ENCODE measurements around the gene KRT3.

Gene KRT3

GRCh38 chr12:52832985-52833905 lies 37.3 kb upstream of the KRT3 start:
- no peak for DNase-seq (ENCODE audit: low read depth, low spot score)
- in situ Hi-C loops (cut with HindIII; ENCODE audit: low sequenced_read_pairs), result no loop called here
- no peak overlapping the region for H3K4me3 ChIP-seq (ENCODE audit: low read depth, low read length)

DNA sequence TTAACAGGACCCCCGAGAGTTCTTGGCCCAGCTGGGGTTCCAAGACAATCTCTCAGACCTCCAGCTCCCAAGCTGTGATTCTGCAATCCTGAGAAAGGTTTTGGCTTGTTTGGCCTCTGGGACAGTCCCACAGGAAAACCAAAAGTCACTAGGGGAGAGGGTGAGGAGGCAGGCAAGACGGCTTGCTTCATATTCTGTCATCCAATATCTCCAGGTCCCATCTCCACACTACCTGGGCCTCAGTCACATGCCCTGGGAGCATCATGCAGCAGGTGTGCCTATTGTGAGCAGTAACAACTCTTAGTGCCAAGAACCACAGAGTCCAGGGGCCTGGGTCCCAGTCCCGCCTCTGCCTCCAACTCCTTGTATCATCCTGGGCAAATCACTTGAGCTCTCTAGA lies 36.5 kb upstream of the KRT3 start:
- in situ Hi-C loops (cut with HindIII; ENCODE audit: low sequenced_read_pairs), result no loop called here
- TF ChIP-seq, protein P1, sequence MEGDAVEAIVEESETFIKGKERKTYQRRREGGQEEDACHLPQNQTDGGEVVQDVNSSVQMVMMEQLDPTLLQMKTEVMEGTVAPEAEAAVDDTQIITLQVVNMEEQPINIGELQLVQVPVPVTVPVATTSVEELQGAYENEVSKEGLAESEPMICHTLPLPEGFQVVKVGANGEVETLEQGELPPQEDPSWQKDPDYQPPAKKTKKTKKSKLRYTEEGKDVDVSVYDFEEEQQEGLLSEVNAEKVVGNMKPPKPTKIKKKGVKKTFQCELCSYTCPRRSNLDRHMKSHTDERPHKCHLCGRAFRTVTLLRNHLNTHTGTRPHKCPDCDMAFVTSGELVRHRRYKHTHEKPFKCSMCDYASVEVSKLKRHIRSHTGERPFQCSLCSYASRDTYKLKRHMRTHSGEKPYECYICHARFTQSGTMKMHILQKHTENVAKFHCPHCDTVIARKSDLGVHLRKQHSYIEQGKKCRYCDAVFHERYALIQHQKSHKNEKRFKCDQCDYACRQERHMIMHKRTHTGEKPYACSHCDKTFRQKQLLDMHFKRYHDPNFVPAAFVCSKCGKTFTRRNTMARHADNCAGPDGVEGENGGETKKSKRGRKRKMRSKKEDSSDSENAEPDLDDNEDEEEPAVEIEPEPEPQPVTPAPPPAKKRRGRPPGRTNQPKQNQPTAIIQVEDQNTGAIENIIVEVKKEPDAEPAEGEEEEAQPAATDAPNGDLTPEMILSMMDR (IDR thresholded peaks at IDR 0.05; ENCODE audit: low read depth, low read length), result no peak
- DNase-seq (ENCODE audit: low read depth, low spot score), result no peak
- H3K4me3 ChIP-seq (ENCODE audit: low read depth, low read length), result no peak overlapping the region

More at GRCh38 chr12:52832985-52833905, 37.3 kb upstream of the KRT3 start:
- TF ChIP-seq, protein P1 (IDR thresholded peaks at IDR 0.05; ENCODE audit: low read depth, low read length), result no peak

DNA sequence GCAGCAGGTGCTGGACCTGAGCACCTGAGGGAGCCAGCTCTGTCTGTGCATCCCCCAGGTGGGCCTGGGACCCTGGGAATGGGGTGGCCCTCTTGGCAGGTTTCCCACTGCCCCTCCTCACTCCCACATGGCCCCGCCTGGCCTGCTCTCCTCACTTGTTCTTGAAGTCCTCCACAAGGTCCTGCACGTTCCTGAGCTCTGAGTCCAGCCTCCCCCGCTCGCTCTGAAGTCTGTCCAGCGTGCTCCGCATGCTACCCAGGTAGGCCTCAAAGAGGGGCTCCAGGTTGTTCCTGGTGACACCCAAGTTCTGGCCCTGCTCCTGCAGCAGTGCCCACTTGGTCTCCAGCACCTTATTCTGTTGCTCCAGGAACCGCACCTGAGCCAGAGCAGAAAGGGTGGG lies 35.3 kb upstream of the KRT3 start:
- no peak for DNase-seq (ENCODE audit: low read depth, low spot score)
- in situ Hi-C loops (cut with HindIII; ENCODE audit: low sequenced_read_pairs), result no loop called here
- TF ChIP-seq, protein P1 (IDR thresholded peaks at IDR 0.05; ENCODE audit: low read depth, low read length), result no peak
- H3K4me3 ChIP-seq (ENCODE audit: low read depth, low read length), result no peak overlapping the region

DNA sequence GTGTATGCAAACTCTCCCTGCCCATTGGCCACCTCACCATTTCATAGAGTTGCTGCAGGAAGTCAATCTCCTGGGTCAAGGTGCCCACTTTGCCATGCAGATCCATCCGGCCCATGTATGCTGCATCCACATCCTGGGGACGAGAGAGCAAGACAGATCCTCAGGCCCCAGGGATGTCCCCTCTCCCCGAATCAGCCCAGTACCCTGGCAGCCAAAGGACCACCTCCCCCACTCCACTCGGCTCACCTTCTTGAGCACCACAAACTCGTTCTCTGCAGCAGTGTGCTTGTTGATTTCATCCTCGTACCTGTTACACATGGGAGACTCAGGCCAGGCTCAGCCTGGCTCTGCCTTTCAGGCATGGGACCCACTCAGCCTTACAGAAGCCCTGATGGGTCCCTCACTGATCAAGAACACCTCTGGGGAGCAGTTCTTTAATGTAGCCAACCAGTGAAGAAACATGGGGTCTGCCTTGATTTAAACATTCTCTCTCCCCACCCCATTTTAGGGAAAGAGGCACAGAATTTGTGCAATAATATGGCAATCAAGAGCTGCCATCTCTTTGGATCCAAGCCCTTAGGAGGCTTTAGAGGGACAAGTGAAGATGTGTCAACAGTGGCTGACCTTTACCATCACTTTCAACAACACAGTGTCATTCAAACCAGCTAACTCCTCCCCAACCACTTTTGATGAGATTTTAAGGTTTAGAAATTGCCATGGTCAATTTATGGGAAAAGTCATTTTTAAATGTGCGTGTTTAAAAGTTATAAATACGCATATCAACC lies 34.3 kb upstream of the KRT3 start:
- DNase-seq (ENCODE audit: low read depth, low spot score), result no peak
- in situ Hi-C loops (cut with HindIII; ENCODE audit: low sequenced_read_pairs), result no loop called here
- H3K4me3 ChIP-seq (ENCODE audit: low read depth, low read length), result no peak overlapping the region
- TF ChIP-seq, protein P1 (IDR thresholded peaks at IDR 0.05; ENCODE audit: low read depth, low read length), result no peak

- in situ Hi-C loops (cut with HindIII; ENCODE audit: low sequenced_read_pairs), result no loop called here
- DNase-seq (ENCODE audit: low read depth, low spot score), result no peak
- TF ChIP-seq, protein P1 (IDR thresholded peaks at IDR 0.05; ENCODE audit: low read depth, low read length), result no peak
- H3K4me3 ChIP-seq (ENCODE audit: low read depth, low read length), result no peak overlapping the region
These were observed 32.7 kb upstream of the KRT3 start for GRCh38 chr12:52828591-52829021.

DNA sequence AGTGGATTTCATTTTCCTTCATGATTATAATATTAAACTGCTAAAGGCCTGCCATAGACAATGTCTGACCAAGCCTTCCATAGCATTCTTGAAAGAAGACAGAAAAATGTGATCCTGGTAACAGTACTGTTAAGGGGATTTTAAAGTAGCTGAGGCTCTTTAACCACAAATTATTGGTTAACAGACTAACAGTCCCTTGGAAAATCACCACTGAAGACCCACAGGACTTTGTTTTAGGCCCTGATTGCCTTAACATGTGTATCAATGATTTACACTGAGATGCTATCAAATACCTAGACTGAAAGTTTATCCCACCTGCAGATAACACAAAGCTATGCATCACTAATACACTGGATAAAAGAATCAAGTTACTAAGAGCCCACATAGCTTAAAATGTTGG lies 32.2 kb upstream of the KRT3 start:
- in situ Hi-C loops (cut with HindIII; ENCODE audit: low sequenced_read_pairs), result no loop called here
- no peak for DNase-seq (ENCODE audit: low read depth, low spot score)
- no peak overlapping the region for H3K4me3 ChIP-seq (ENCODE audit: low read depth, low read length)
- TF ChIP-seq, protein P1 (IDR thresholded peaks at IDR 0.05; ENCODE audit: low read depth, low read length), result no peak

Measured in astrocyte of the spinal cord (primary cell).